ENCODE measurements around the gene HIVEP3.

The HIVEP3 gene

DNA sequence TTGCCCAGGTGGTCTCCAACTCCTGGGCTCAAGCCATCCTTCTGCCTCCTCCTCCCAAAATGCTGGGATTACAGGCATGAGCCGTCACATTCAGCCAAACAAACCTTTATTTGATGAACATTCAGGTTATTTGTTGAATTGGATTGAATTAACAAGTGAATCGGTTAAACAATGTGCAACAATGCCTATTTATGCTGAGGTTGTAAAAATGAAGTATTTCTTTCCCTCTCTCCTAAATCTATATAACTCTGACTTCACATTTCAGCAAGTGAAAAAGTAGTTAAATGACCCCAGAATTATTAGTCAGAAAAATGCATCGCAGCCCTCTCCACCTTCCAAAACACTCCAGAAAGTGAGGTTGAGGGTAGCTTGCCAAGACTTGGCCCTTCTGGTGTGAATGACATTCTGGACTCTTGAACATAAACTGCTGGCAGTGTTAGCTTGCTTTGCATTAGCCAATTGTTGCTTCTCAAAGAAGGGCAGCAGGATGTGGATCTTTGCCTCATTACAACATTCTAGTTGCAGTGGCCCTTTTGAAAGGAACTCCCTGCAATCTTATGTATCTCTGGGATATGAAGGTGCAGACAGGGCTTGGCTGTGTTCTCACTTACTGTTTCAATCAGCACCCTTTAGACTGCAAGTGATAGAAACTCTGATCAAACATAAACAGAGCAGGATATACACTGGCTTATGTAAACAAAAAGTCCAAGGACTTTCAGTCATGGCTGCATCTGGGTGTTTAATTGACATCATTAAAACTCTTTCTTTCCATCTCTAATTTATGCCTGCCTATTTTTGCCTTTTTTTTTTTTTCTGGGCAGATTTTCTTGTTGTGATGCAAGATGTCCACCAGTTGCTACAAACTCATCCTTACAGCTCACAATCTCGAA lies 456.7 kb downstream of the HIVEP3 start:
- no peaks in the 10 kb centered on the region for H3K36me3 Mint-ChIP-seq
- H3K4me3 Mint-ChIP-seq = no peak overlapping the region
- peaks cover 29% of the 10 kb centered on the region for H3K27me3 Mint-ChIP-seq
- H3K27ac Mint-ChIP-seq = no peak overlapping the region
- CTCF ChIA-PET = no interaction called here
- no peaks in the 10 kb centered on the region for H3K4me1 Mint-ChIP-seq
- H3K9me3 Mint-ChIP-seq = no peaks in the 10 kb centered on the region
- DNase-seq = no peak

DNA sequence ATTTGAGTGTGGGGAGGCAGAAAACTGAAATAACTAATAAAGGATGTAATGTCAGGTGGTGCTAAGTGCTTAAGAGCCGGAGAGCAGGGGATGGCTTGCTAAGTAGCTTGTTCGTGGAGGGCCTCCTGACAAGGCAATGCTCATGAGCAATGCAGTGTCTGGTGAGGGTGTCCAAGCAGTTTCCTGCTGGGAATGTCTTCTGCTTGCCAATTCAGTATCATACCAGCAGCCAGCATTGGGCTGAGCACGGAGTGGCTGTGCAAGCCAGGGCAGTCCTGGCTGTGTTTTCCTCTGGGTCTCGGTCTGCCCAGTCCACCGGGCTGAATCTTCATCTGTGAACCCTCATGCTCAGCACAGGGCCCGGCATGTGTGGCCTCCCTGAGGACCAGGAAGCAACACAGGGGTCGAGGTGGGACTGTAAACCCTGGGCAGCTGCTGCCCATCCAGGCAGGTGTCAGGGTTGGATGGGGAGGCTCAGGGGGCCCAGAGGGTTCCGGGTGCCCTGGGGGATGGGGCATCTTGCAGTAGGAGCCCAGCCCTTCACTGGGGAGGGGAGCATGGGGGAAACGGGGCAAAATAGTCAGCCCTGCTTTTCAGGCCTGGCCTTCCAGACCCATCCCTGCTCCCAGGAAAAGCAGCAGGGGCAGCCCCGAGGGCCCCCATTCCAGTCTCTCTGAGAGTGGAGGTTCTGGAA lies 461.7 kb downstream of the HIVEP3 start:
- H3K9me3 Mint-ChIP-seq = no peaks in the 10 kb centered on the region
- DNase-seq = no peak
- no peaks in the 10 kb centered on the region for H3K4me1 Mint-ChIP-seq
- no peaks in the 10 kb centered on the region for H3K36me3 Mint-ChIP-seq
- H3K4me3 Mint-ChIP-seq = no peak overlapping the region
- H3K27ac Mint-ChIP-seq = no peak overlapping the region
- H3K27me3 Mint-ChIP-seq = peaks cover 19% of the 10 kb centered on the region
- CTCF ChIA-PET = no interaction called here

Measured in activated naive CD4-positive, alpha-beta T cell treated with anti-CD3 and anti-CD28 coated beads, Interleukin-2, amount 10 ng/mL, durations not matched to agents 7 days and 5 days (primary cell).